PFSK-1 (cell line): ENCODE data around the gene STXBP5.

Source experiments
- FOXP2 ChIP-seq: optimal IDR thresholded peaks from 2 replicates; pipeline ENCODE3; 2011; ENCODE audit warnings: borderline replicate concordance, control low read depth, inconsistent platforms; ENCODE audit not compliant: insufficient read depth; ENCODE audit errors: extremely low read length, extremely low read depth
- POLR2AphosphoS5 ChIP-seq: IDR thresholded peaks from 2 replicates; pipeline ENCODE4 v1.6.1; 2012; ENCODE audit warnings: low read depth, mild to moderate bottlenecking, control low read depth, low read length, moderate library complexity
- SIN3A ChIP-seq: IDR thresholded peaks from 2 replicates; pipeline ENCODE4 v1.6.1; 2012; ENCODE audit warnings: mild to moderate bottlenecking, low read length, moderate library complexity, borderline replicate concordance; ENCODE audit not compliant: insufficient read depth
- TAF1 ChIP-seq: IDR thresholded peaks from 2 replicates; pipeline ENCODE4 v1.6.1; 2012; ENCODE audit warnings: low read length, control low read depth, borderline replicate concordance; ENCODE audit not compliant: insufficient read depth
- TF ChIP-seq, protein P1 (sequence below), 2 experiments: IDR thresholded peaks; 2 replicates each; pipeline versions ENCODE4 v1.6.1 to v1.8.0; 2011 to 2012; ENCODE audit warnings: low read depth in 2 of 2, low read length in 2 of 2, control low read depth in 1 of 2, inconsistent platforms in 1 of 2, mild to moderate bottlenecking in 1 of 2, moderate library complexity in 1 of 2; ENCODE audit not compliant: insufficient read depth in 1 of 2

Gene STXBP5

DNA sequence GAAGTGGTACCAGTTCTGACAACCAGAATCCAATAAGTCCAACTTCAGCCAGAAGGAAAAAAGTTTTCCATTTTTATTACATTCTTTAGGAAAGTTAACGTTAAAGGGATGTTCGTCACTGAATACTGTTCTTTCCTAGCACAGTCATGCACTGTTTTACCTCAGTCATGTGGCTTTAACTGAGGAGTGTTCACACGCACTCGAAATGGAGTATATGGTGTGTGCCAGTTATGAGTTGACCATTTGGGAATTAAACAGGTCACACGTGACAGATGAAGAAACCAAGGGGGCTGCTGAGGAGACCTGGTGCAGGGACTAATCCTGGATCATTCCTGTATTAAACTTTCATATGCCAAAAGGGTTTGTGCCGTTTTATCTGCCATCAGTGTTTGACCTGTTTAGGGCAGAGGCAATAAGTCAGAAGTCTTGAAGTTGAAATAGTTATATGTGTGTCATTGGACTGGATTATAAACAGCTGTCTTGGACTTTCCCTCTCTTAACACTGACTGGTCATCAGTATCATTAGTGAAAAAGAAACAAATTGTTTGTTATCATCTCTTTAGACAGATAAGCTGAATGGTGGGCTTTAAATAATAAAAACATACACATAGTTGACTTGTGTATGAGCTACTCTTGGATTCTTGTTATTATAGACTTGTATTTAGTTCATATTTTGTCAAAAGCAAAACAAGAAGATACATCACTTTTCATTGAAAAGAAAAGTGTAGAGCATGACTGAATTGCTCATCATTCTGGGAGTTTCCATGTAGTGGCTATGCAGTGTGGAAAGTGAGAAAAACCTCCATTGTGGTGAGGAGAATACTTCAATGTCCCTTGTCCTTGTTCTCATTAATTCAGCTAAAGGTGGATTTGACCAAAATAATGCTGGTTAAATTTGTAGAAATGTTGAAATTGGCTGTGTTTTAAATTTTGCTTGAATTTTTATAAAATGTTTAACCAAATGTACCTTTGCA is 180.8 kb downstream of the STXBP5 start:
- TF ChIP-seq POLR2AphosphoS5 (no peak), FOXP2 (no peak), SIN3A (no peak), TAF1 (no peak)
- TF ChIP-seq, protein P1, sequence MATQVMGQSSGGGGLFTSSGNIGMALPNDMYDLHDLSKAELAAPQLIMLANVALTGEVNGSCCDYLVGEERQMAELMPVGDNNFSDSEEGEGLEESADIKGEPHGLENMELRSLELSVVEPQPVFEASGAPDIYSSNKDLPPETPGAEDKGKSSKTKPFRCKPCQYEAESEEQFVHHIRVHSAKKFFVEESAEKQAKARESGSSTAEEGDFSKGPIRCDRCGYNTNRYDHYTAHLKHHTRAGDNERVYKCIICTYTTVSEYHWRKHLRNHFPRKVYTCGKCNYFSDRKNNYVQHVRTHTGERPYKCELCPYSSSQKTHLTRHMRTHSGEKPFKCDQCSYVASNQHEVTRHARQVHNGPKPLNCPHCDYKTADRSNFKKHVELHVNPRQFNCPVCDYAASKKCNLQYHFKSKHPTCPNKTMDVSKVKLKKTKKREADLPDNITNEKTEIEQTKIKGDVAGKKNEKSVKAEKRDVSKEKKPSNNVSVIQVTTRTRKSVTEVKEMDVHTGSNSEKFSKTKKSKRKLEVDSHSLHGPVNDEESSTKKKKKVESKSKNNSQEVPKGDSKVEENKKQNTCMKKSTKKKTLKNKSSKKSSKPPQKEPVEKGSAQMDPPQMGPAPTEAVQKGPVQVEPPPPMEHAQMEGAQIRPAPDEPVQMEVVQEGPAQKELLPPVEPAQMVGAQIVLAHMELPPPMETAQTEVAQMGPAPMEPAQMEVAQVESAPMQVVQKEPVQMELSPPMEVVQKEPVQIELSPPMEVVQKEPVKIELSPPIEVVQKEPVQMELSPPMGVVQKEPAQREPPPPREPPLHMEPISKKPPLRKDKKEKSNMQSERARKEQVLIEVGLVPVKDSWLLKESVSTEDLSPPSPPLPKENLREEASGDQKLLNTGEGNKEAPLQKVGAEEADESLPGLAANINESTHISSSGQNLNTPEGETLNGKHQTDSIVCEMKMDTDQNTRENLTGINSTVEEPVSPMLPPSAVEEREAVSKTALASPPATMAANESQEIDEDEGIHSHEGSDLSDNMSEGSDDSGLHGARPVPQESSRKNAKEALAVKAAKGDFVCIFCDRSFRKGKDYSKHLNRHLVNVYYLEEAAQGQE (IDR thresholded peaks at IDR 0.05; ENCODE audit: insufficient read depth in 1 of 2, low read depth in 2 of 2, low read length in 2 of 2), result no peak

GRCh38 chr6:147389463-147389862 is 185.2 kb downstream of the STXBP5 start:
- TF ChIP-seq FOXP2 (no peak), POLR2AphosphoS5 (no peak), SIN3A (no peak), TAF1 (no peak)
- TF ChIP-seq, protein P1 (IDR thresholded peaks at IDR 0.05; ENCODE audit: insufficient read depth in 1 of 2, low read depth in 2 of 2, low read length in 2 of 2), result no peak

DNA sequence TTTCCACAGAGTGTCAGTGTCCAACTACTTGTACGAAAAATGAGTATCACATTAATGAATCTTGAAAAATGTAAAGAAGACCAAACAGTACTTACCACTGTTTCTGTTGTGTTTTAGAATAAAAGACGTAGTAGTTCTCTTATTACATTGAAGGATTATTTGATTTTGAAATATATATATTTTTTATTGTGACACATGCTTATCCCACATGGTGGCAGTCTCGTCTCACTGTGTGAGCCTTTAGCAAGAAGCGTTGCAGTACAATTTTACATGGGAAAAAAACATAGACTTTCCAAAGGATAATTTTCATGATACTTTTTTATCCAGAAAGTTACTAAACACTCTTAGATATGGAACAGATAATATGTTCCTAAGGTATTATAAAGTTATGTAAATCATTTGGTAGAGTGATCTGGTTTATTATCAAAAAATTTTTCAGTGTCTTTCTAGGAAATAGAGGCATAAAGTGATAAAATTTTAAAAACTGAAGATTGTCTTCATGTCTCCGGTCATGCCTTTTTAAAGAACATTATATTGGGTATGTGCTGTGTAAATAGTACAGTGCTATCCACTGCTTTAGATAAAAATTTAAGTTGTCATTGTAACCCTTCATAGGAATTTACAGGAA is 186.8 kb downstream of the STXBP5 start:
- TF ChIP-seq FOXP2, result no peak
- no peak for TF ChIP-seq SIN3A
- TF ChIP-seq TAF1, result no peak
- TF ChIP-seq POLR2AphosphoS5, result no peak
- TF ChIP-seq, protein P1 (IDR thresholded peaks at IDR 0.05; ENCODE audit: insufficient read depth in 1 of 2, low read depth in 2 of 2, low read length in 2 of 2), result no peak

DNA sequence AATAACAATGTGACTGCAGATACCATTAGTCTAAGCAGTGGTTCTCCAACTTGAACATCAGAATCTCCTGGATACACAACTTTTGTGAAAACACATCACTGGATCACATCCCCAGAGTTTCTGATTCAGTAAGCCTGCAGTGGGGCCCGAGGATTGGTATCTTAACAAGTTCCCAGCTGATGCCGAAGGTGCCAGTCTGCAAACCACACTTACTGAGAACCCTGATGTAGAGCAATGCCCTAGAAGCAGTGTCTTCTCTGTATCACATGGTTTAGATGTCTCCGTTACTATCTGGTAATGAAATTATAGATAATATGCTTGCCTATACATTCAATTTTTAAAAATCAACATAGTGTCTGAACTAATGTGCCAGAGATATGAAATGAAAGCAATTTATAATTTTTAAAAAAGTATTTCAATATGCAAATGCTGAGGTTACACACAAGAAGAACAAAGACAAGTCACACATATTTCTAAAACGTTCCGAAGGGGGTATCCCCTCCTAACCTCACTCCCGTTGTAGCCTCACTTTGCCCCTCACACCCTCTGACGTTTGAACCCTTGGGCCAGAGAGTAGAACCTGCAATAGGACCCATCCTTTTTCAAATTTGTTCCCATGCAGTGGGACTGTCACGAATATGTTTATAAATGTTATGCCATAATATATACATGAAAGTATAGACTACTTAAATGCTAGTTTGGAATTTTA is 188.9 kb downstream of the STXBP5 start:
- no peak for TF ChIP-seq FOXP2
- no peak for TF ChIP-seq POLR2AphosphoS5
- TF ChIP-seq, protein P1 (IDR thresholded peaks at IDR 0.05; ENCODE audit: insufficient read depth in 1 of 2, low read depth in 2 of 2, low read length in 2 of 2), result no peak
- TF ChIP-seq SIN3A, result no peak
- no peak for TF ChIP-seq TAF1
